Measurements from ENCODE around the gene LRP11. TPM values are rescaled to one million over a fixed set of nuclear protein-coding genes. Genes with fewer than 3 reads are reported as not detected.
"Not testable (repeated sequence)": the region's sequence is repeated elsewhere in the genome, so short reads cannot be mapped to it uniquely, and the experiment has no call there.

The LRP11 gene
- total RNA-seq: 10 to 100 TPM; 21.9 to 22.2 TPM
- long read RNA-seq, transcript LRP11-201 (7 exons, 3,260 nt): major isoform, 39 of 51 reads
- long read RNA-seq, partial matches to known transcripts: 7 of 51 reads
- long read RNA-seq, other reads (novel, unspliced or antisense): 5 of 51 reads

- peak; percentile 85 to 90 for DNase-seq
- peak; percentile 92 for ATAC-seq
- intact Hi-C loops (cut with DNase I, micrococcal nuclease): no loop called here
Measured at GRCh38 chr6:149863698-149864577, at the start of gene LRP11. LRP11 (minus strand) TSS chr6:149864359; CDS start chr6:149864020, 339 bp downstream.

GRCh38 chr6:149913540-149914240 lies 49.5 kb upstream of the LRP11 start:
- ATAC-seq (no peak), DNase-seq (no peak)
- intact Hi-C loops (cut with DNase I, micrococcal nuclease): no loop called here

- intact Hi-C loops (cut with DNase I, micrococcal nuclease): no loop called here
- ATAC-seq: no peak
- DNase-seq: no peak
Measured at GRCh38 chr6:149913085-149913484, 48.9 kb upstream of the LRP11 start.

GRCh38 chr6:149912680-149913079 lies 48.5 kb upstream of the LRP11 start:
- ATAC-seq; intact Hi-C loops (cut with DNase I, micrococcal nuclease); DNase-seq: not testable (repeated sequence)

GRCh38 chr6:149910721-149911151 lies 46.6 kb upstream of the LRP11 start:
- DNase-seq (no peak), ATAC-seq (no peak)
- intact Hi-C loops (cut with DNase I, micrococcal nuclease): no loop called here

- no peak for ATAC-seq
- DNase-seq: no peak
- intact Hi-C loops (cut with DNase I, micrococcal nuclease): no loop called here
Measured at GRCh38 chr6:149909701-149910470, 45.7 kb upstream of the LRP11 start.

GRCh38 chr6:149908480-149908879 lies 44.3 kb upstream of the LRP11 start:
- DNase-seq; intact Hi-C loops (cut with DNase I, micrococcal nuclease); ATAC-seq: not testable (repeated sequence)

GRCh38 chr6:149907317-149907716 lies 43.2 kb upstream of the LRP11 start:
- ATAC-seq: no peak
- no peak for DNase-seq
- intact Hi-C loops (cut with DNase I, micrococcal nuclease): no loop called here

GRCh38 chr6:149906405-149906804 lies 42.2 kb upstream of the LRP11 start:
- intact Hi-C loops (cut with DNase I, micrococcal nuclease): no loop called here
- ATAC-seq: no peak
- no peak for DNase-seq

GRCh38 chr6:149905911-149906371 lies 41.8 kb upstream of the LRP11 start:
- intact Hi-C loops (cut with DNase I, micrococcal nuclease): no loop called here
- no peak for DNase-seq

GRCh38 chr6:149905371-149905910 lies 41.3 kb upstream of the LRP11 start:
- no peak for ATAC-seq

More at GRCh38 chr6:149905911-149906371, 41.8 kb upstream of the LRP11 start:
- no peak for ATAC-seq

GRCh38 chr6:149904661-149905370 lies 40.7 kb upstream of the LRP11 start:
- no peak for ATAC-seq
- DNase-seq: no peak
- intact Hi-C loops (cut with DNase I, micrococcal nuclease): no loop called here

More at GRCh38 chr6:149905371-149905910, 41.3 kb upstream of the LRP11 start:
- DNase-seq: no peak
- intact Hi-C loops (cut with DNase I, micrococcal nuclease): no loop called here

- DNase-seq (no peak), ATAC-seq (no peak)
- intact Hi-C loops (cut with DNase I, micrococcal nuclease): no loop called here
Measured at GRCh38 chr6:149903938-149904611, 39.9 kb upstream of the LRP11 start.

- DNase-seq (no peak), ATAC-seq (no peak)
- intact Hi-C loops (cut with DNase I, micrococcal nuclease): no loop called here
Measured at GRCh38 chr6:149901444-149902140, 37.4 kb upstream of the LRP11 start.

- ATAC-seq: no peak
Measured at GRCh38 chr6:149900620-149901443, 36.7 kb upstream of the LRP11 start.

More at GRCh38 chr6:149900620-149901443, 36.7 kb upstream of the LRP11 start:
- no peak for DNase-seq
- intact Hi-C loops (cut with DNase I, micrococcal nuclease): no loop called here
